SK-N-SH treated with all-trans-retinoic acid at 6 μM for 48 hours (cell line): ENCODE results near the gene APBA2.
A peak's percentile ranks its signal among the peaks of the same experiment; 100 is the strongest.

Experiments used
- ATAC-seq: fragments of 200-7000 bp; cut with Tn5 transposase; 3 replicates; pipeline ENCODE4 v1.9.1; 2020; ENCODE audit warnings: mild to moderate bottlenecking, moderate library complexity
- ARNTL ChIP-seq: fragments of 450-650 bp; formaldehyde crosslinking; IDR thresholded peaks from 2 replicates; pipeline ENCODE4 v1.5.0; 2020; ENCODE audit warnings: low read depth, mild to moderate bottlenecking, moderate library complexity, borderline replicate concordance
- BACH2 ChIP-seq: fragments of 250-450 bp; sonication (Bioruptor Pico); IDR thresholded peaks from 2 replicates; pipeline ENCODE4 v1.9.0; 2021; ENCODE audit warnings: mild to moderate bottlenecking, borderline replicate concordance
- CSDC2 ChIP-seq: fragments of 250-450 bp; sonication (Bioruptor Pico); IDR thresholded peaks from 2 replicates; pipeline ENCODE4 v1.5.0; 2020; ENCODE audit warnings: mild to moderate bottlenecking, moderate library complexity
- ESRRG ChIP-seq: fragments of 250-450 bp; sonication (Bioruptor Pico); IDR thresholded peaks from 2 replicates; pipeline ENCODE4 v1.6.1; 2021; ENCODE audit warnings: mild to moderate bottlenecking
- GLIS3 ChIP-seq: fragments of 250-450 bp; sonication (Bioruptor Pico); IDR thresholded peaks from 2 replicates; pipeline ENCODE4 v1.5.0; 2020; ENCODE audit warnings: mild to moderate bottlenecking, moderate library complexity
- ISL1 ChIP-seq: fragments of 250-450 bp; sonication (Bioruptor Pico); IDR thresholded peaks from 2 replicates; pipeline ENCODE4 v2.1.2; 2022; ENCODE audit warnings: mild to moderate bottlenecking, moderate library complexity
- OSR1 ChIP-seq: fragments of 250-450 bp; sonication (Bioruptor Pico); IDR thresholded peaks from 2 replicates; pipeline ENCODE4 v1.8.0; 2022; ENCODE audit warnings: moderate library complexity, mild to moderate bottlenecking, inconsistent platforms
- POU6F1 ChIP-seq: fragments of 250-450 bp; sonication (Bioruptor Pico); IDR thresholded peaks from 2 replicates; pipeline ENCODE4 v1.8.0; 2021; ENCODE audit warnings: low read depth, mild to moderate bottlenecking, moderate library complexity, borderline replicate concordance
- PPARA ChIP-seq: fragments of 250-450 bp; sonication (Bioruptor Pico); IDR thresholded peaks from 2 replicates; pipeline ENCODE4 v1.5.0; 2020; ENCODE audit warnings: mild to moderate bottlenecking, borderline replicate concordance
- RARB ChIP-seq: fragments of 250-450 bp; sonication (Bioruptor Pico); IDR thresholded peaks from 2 replicates; pipeline ENCODE4 v1.8.0; 2021; ENCODE audit warnings: mild to moderate bottlenecking, moderate library complexity
- SNAI2 ChIP-seq: fragments of 250-450 bp; sonication (Bioruptor Pico); IDR thresholded peaks from 2 replicates; pipeline ENCODE4 v1.5.0; 2020; ENCODE audit warnings: mild to moderate bottlenecking, moderate library complexity
- TCF4 ChIP-seq: fragments of 250-450 bp; sonication (Bioruptor Pico); IDR thresholded peaks from 2 replicates; pipeline ENCODE4 v1.8.0; 2021; ENCODE audit warnings: mild to moderate bottlenecking, moderate library complexity, borderline replicate concordance
- TOX ChIP-seq: fragments of 250-450 bp; sonication (Bioruptor Pico); IDR thresholded peaks from 2 replicates; pipeline ENCODE4 v1.8.0; 2021; ENCODE audit warnings: mild to moderate bottlenecking, moderate library complexity, borderline replicate concordance
- ZC3H10 ChIP-seq: fragments of 250-450 bp; sonication (Bioruptor Pico); IDR thresholded peaks from 2 replicates; pipeline ENCODE4 v1.5.1; 2021; ENCODE audit warnings: mild to moderate bottlenecking, moderate library complexity
- ZFP3 ChIP-seq: fragments of 250-450 bp; sonication (Bioruptor Pico); IDR thresholded peaks from 2 replicates; pipeline ENCODE4 v1.5.0; 2020; ENCODE audit warnings: mild to moderate bottlenecking, moderate library complexity
- ZFP30 ChIP-seq: fragments of 450-650 bp; formaldehyde crosslinking; IDR thresholded peaks from 2 replicates; pipeline ENCODE4 v1.5.0; 2022; ENCODE audit warnings: mild to moderate bottlenecking, moderate library complexity
- ZNF565 ChIP-seq: fragments of 450-650 bp; formaldehyde crosslinking; conservative IDR thresholded peaks from 2 replicates; pipeline ENCODE4 v1.5.0; 2020; ENCODE audit warnings: low read depth, mild to moderate bottlenecking, moderate library complexity
- ZNF70 ChIP-seq: fragments of 450-650 bp; formaldehyde crosslinking; IDR thresholded peaks from 2 replicates; pipeline ENCODE4 v1.5.0; 2020; ENCODE audit warnings: mild to moderate bottlenecking, moderate library complexity
- ZNF8 ChIP-seq: fragments of 450-650 bp; formaldehyde crosslinking; IDR thresholded peaks from 2 replicates; pipeline ENCODE4 v1.5.0; 2020; ENCODE audit warnings: mild to moderate bottlenecking, moderate library complexity
- TF ChIP-seq, protein P1 (sequence below): fragments of 250-450 bp; sonication (Bioruptor Pico); IDR thresholded peaks from 2 replicates; pipeline ENCODE4 v1.8.0; 2020; ENCODE audit warnings: mild to moderate bottlenecking, moderate library complexity, borderline replicate concordance
- TF ChIP-seq, protein P2 (sequence below): fragments of 250-450 bp; sonication (Bioruptor Pico); IDR thresholded peaks from 2 replicates; pipeline ENCODE4 v1.5.0; 2020; ENCODE audit warnings: mild to moderate bottlenecking, moderate library complexity
- TF ChIP-seq, protein P3 (sequence below): fragments of 250-450 bp; sonication (Bioruptor Pico); IDR thresholded peaks from 2 replicates; pipeline ENCODE4 v1.5.1; 2020; ENCODE audit warnings: low read depth, mild to moderate bottlenecking, moderate library complexity

APBA2 gene

DNA sequence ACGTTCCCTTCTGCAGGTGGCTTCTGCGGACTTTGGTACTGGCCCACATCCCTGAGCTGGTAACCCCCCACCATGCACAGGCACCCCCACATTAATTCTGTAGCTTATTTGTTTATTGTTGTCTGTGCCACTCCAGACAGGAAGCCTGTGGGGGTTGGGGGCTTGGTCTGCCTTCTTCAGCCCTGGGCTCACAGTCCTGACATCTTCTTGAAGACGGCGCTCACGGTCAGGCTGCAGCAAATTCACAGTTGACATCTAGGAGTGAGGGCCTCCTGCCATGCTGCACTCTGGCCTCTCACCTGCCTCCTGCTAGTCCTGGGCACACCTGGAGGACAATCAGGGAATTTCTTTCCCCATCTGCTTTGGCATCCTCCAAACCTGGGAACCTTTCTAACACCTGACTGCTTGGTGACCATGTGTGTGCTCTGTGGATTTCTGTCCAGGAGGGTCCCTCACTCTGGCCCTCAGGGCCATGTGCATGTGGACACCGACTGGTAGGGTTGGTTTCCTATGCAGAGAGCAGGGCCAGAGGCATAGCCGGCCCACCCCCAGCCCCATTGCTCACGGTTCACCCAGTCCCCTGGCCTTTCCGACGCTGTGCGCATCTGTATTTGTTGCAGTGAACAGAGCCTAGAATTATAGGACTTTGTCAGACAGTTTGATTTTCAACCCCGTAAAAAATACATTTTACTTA, 68.8 kb downstream of the APBA2 start:
- ATAC-seq, result no peak
- no peak for TF ChIP-seq CSDC2 (CRISPR knock-in tag)

- peak; percentile 66 for ATAC-seq
- no peak for TF ChIP-seq ZFP3 (CRISPR knock-in tag)
- TF ChIP-seq GLIS3 (CRISPR knock-in tag), result no peak
- TF ChIP-seq ZFP30 (CRISPR knock-in tag), result no peak
- TF ChIP-seq ZNF565 (CRISPR knock-in tag), result no peak
- TF ChIP-seq, protein P1, sequence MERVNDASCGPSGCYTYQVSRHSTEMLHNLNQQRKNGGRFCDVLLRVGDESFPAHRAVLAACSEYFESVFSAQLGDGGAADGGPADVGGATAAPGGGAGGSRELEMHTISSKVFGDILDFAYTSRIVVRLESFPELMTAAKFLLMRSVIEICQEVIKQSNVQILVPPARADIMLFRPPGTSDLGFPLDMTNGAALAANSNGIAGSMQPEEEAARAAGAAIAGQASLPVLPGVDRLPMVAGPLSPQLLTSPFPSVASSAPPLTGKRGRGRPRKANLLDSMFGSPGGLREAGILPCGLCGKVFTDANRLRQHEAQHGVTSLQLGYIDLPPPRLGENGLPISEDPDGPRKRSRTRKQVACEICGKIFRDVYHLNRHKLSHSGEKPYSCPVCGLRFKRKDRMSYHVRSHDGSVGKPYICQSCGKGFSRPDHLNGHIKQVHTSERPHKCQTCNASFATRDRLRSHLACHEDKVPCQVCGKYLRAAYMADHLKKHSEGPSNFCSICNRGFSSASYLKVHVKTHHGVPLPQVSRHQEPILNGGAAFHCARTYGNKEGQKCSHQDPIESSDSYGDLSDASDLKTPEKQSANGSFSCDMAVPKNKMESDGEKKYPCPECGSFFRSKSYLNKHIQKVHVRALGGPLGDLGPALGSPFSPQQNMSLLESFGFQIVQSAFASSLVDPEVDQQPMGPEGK (CRISPR knock-in tag), result no peak
- no peak for TF ChIP-seq OSR1
- TF ChIP-seq ESRRG (CRISPR knock-in tag), result no peak
- no peak for TF ChIP-seq TCF4 (CRISPR knock-in tag)
Measured at GRCh38 chr15:28955160-28955992, 69.6 kb downstream of the APBA2 start.

- ATAC-seq, result no peak
- TF ChIP-seq TCF4 (CRISPR knock-in tag) (no peak), RARB (no peak)
Measured at GRCh38 chr15:28955993-28956421, 70.2 kb downstream of the APBA2 start.

GRCh38 chr15:28956491-28956890, 70.7 kb downstream of the APBA2 start:
- no peak for ATAC-seq
- TF ChIP-seq POU6F1 (CRISPR knock-in tag) (no peak), TCF4 (CRISPR knock-in tag) (no peak), ZC3H10 (no peak), ZNF70 (CRISPR knock-in tag) (no peak), ZFP30 (CRISPR knock-in tag) (no peak), PPARA (no peak), ZNF565 (CRISPR knock-in tag) (no peak), GLIS3 (CRISPR knock-in tag) (no peak), ISL1 (no peak), ZFP3 (CRISPR knock-in tag) (no peak), CSDC2 (CRISPR knock-in tag) (no peak), BACH2 (CRISPR knock-in tag) (no peak), OSR1 (no peak), ARNTL (CRISPR knock-in tag) (no peak), SNAI2 (CRISPR knock-in tag) (no peak), ZNF8 (CRISPR knock-in tag) (no peak), TOX (no peak)
- TF ChIP-seq, protein P2, sequence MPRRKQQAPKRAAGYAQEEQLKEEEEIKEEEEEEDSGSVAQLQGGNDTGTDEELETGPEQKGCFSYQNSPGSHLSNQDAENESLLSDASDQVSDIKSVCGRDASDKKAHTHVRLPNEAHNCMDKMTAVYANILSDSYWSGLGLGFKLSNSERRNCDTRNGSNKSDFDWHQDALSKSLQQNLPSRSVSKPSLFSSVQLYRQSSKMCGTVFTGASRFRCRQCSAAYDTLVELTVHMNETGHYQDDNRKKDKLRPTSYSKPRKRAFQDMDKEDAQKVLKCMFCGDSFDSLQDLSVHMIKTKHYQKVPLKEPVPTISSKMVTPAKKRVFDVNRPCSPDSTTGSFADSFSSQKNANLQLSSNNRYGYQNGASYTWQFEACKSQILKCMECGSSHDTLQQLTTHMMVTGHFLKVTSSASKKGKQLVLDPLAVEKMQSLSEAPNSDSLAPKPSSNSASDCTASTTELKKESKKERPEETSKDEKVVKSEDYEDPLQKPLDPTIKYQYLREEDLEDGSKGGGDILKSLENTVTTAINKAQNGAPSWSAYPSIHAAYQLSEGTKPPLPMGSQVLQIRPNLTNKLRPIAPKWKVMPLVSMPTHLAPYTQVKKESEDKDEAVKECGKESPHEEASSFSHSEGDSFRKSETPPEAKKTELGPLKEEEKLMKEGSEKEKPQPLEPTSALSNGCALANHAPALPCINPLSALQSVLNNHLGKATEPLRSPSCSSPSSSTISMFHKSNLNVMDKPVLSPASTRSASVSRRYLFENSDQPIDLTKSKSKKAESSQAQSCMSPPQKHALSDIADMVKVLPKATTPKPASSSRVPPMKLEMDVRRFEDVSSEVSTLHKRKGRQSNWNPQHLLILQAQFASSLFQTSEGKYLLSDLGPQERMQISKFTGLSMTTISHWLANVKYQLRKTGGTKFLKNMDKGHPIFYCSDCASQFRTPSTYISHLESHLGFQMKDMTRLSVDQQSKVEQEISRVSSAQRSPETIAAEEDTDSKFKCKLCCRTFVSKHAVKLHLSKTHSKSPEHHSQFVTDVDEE (CRISPR knock-in tag), result no peak
- TF ChIP-seq, protein P1 (CRISPR knock-in tag), result no peak
- TF ChIP-seq, protein P3, sequence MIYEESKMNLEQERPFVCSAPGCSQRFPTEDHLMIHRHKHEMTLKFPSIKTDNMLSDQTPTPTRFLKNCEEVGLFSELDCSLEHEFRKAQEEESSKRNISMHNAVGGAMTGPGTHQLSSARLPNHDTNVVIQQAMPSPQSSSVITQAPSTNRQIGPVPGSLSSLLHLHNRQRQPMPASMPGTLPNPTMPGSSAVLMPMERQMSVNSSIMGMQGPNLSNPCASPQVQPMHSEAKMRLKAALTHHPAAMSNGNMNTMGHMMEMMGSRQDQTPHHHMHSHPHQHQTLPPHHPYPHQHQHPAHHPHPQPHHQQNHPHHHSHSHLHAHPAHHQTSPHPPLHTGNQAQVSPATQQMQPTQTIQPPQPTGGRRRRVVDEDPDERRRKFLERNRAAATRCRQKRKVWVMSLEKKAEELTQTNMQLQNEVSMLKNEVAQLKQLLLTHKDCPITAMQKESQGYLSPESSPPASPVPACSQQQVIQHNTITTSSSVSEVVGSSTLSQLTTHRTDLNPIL, result no peak
